Activated CD8-positive, alpha-beta memory T cell treated with anti-CD3 and anti-CD28 coated beads, Interleukin-2, amount 50 U/mL, for 48 hours (primary cell): ENCODE measurements around the gene COX4I2.
"Not testable (repeated sequence)": the region's sequence is repeated elsewhere in the genome, so short reads cannot be mapped to it uniquely, and the experiment has no call there.

Experiments used
- DNase-seq: peaks from one replicate; pipeline ENCODE4 v3.0.0-alpha.2; 2020

COX4I2 gene

GRCh38 chr20:31608251-31608945 is 29.3 kb upstream of the COX4I2 start:
- DNase-seq = no peak

GRCh38 chr20:31612271-31612640 is 25.5 kb upstream of the COX4I2 start:
- not testable (repeated sequence) for DNase-seq

GRCh38 chr20:31615416-31615815 is 22.3 kb upstream of the COX4I2 start:
- no peak for DNase-seq

- DNase-seq = no peak
Measured at GRCh38 chr20:31617432-31618104, 20.1 kb upstream of the COX4I2 start.

GRCh38 chr20:31620246-31620645 is 17.5 kb upstream of the COX4I2 start:
- DNase-seq = no peak

- not testable (repeated sequence) for DNase-seq
Measured at GRCh38 chr20:31623123-31623505, 14.6 kb upstream of the COX4I2 start.

GRCh38 chr20:31626534-31626933 is 11.2 kb upstream of the COX4I2 start:
- DNase-seq = not testable (repeated sequence)

GRCh38 chr20:31628057-31628456 is 9.7 kb upstream of the COX4I2 start:
- DNase-seq = not testable (repeated sequence)

- DNase-seq = no peak
Measured at GRCh38 chr20:31630187-31630790, 7.4 kb upstream of the COX4I2 start.

- DNase-seq = no peak
Measured at GRCh38 chr20:31632548-31633338, 5.0 kb upstream of the COX4I2 start.

GRCh38 chr20:31633339-31633914 is 4.3 kb upstream of the COX4I2 start:
- DNase-seq = no peak

- DNase-seq = no peak
Measured at GRCh38 chr20:31638317-31638716, 605 bp downstream of the COX4I2 start.

- no peak for DNase-seq
Measured at GRCh38 chr20:31638816-31639215, 1.1 kb downstream of the COX4I2 start.

- DNase-seq = no peak
Measured at GRCh38 chr20:31640259-31640658, 2.5 kb downstream of the COX4I2 start.

GRCh38 chr20:31641391-31641790 is 3.7 kb downstream of the COX4I2 start:
- DNase-seq = no peak

- no peak for DNase-seq
Measured at GRCh38 chr20:31642837-31643236, 5.1 kb downstream of the COX4I2 start.

- DNase-seq = no peak
Measured at GRCh38 chr20:31643522-31643921, 5.8 kb downstream of the COX4I2 start.

- DNase-seq = no peak
Measured at GRCh38 chr20:31644701-31645100, 7.0 kb downstream of the COX4I2 start.

- DNase-seq = not testable (repeated sequence)
Measured at GRCh38 chr20:31648104-31648503, 10.4 kb downstream of the COX4I2 start.

GRCh38 chr20:31652917-31653396 is 15.2 kb downstream of the COX4I2 start:
- no peak for DNase-seq

- no peak for DNase-seq
Measured at GRCh38 chr20:31653561-31653960, 15.8 kb downstream of the COX4I2 start.

- DNase-seq = no peak
Measured at GRCh38 chr20:31654534-31654933, 16.8 kb downstream of the COX4I2 start.
